IMR-90 (cell line): ENCODE measurements around the gene RIMOC1. TPM values are rescaled to one million over a fixed set of nuclear protein-coding genes. Genes with fewer than 3 reads are reported as not detected.

Experiments used
- ATAC-seq: fragments of 200-7000 bp; cut with Tn5 transposase; 2 replicates; pipeline ENCODE4 v1.9.1; 2020; ENCODE audit warnings: low read depth, mild to moderate bottlenecking, moderate library complexity
- BruUV-seq: library from RNA; stranded (reverse); fragments of 400-500 nt; replicated peaks from 2 replicates; lab custom pipeline; 2021; lab: Mats Ljungman, UMichigan
- CTCF ChIA-PET: fragments of 300-600 bp; formaldehyde crosslinking; extraction: SDS; loops from one replicate; lab custom pipeline; 2021; ENCODE audit warnings: antibody characterized with exemption; lab: Yijun Ruan, JAX
- POLR2A ChIA-PET: fragments of 300-600 bp; sonication (Branson Sonifier 250); formaldehyde crosslinking; loops from one replicate; lab custom pipeline; 2022; ENCODE audit warnings: antibody characterized with exemption; ENCODE audit not compliant: unreplicated experiment; lab: Charles Lee
- DNase-seq: peaks from one replicate; pipeline ENCODE4 v3.0.0; 2013
- H2AFZ ChIP-seq: replicated peaks from 2 replicates; pipeline ENCODE3; 2013; ENCODE audit warnings: low read length, mild to moderate bottlenecking; ENCODE audit not compliant: poor library complexity
- H2AK5ac ChIP-seq: 2 replicates; pipeline ENCODE4 v1.6.1; 2013; ENCODE audit warnings: low read depth, low read length, inconsistent platforms
- H2AK9ac ChIP-seq: replicated peaks from 2 replicates; pipeline ENCODE3; 2013; ENCODE audit warnings: mild to moderate bottlenecking, low read depth, low read length, moderate library complexity; ENCODE audit not compliant: poor library complexity
- H2BK120ac ChIP-seq: 2 replicates; pipeline ENCODE4 v1.6.1; 2013; ENCODE audit warnings: low read depth, low read length, inconsistent platforms
- H2BK15ac ChIP-seq: 3 replicates; pipeline ENCODE4 v1.6.1; 2013; ENCODE audit warnings: low read depth, low read length, inconsistent platforms
- H2BK20ac ChIP-seq: 2 replicates; pipeline ENCODE4 v1.6.1; 2013; ENCODE audit warnings: low read depth, mild to moderate bottlenecking, inconsistent platforms, low read length, moderate library complexity
- H2BK5ac ChIP-seq: 2 replicates; pipeline ENCODE4 v1.6.1; 2013; ENCODE audit warnings: mild to moderate bottlenecking, low read depth, low read length, inconsistent platforms; ENCODE audit not compliant: poor library complexity, severe bottlenecking
- H3K14ac ChIP-seq: replicated peaks from 2 replicates; pipeline ENCODE4 v1.6.1; 2013; ENCODE audit warnings: low read depth, low read length, inconsistent platforms
- H3K18ac ChIP-seq: 2 replicates; pipeline ENCODE4 v1.6.1; 2013; ENCODE audit warnings: low read depth, low read length, control low read depth
- H3K23ac ChIP-seq: 2 replicates; pipeline ENCODE4 v1.6.1; 2013; ENCODE audit warnings: low read depth, low read length, inconsistent platforms
- H3K27ac ChIP-seq: 2 replicates; pipeline ENCODE4 v1.5.1; 2013; ENCODE audit warnings: mild to moderate bottlenecking, control low read depth, low read length; ENCODE audit not compliant: insufficient read depth
- H3K27me3 ChIP-seq: 2 replicates; pipeline ENCODE4 v1.6.1; 2013; ENCODE audit warnings: low read length; ENCODE audit not compliant: control insufficient read depth, insufficient read depth
- H3K36me3 ChIP-seq: 2 replicates; pipeline ENCODE4 v1.6.1; 2013; ENCODE audit warnings: low read length, mixed read lengths; ENCODE audit not compliant: control insufficient read depth, insufficient read depth
- H3K4ac ChIP-seq: 2 replicates; pipeline ENCODE4 v1.6.1; 2013; ENCODE audit warnings: low read depth, low read length, inconsistent platforms
- H3K4me1 ChIP-seq: 2 replicates; pipeline ENCODE4 v1.6.1; 2013; ENCODE audit warnings: low read length, mixed read lengths; ENCODE audit not compliant: control insufficient read depth, insufficient read depth
- H3K4me2 ChIP-seq: 2 replicates; pipeline ENCODE4 v1.6.1; 2013; ENCODE audit warnings: low read depth, mild to moderate bottlenecking, control low read depth, low read length, moderate library complexity
- H3K4me3 ChIP-seq: 2 replicates; pipeline ENCODE4 v1.5.1; 2013; ENCODE audit warnings: low read depth, mild to moderate bottlenecking, control low read depth, low read length, moderate library complexity; ENCODE audit not compliant: insufficient read depth
- H3K56ac ChIP-seq: 2 replicates; pipeline ENCODE4 v1.6.1; 2013; ENCODE audit warnings: low read length, inconsistent platforms; ENCODE audit not compliant: insufficient read depth; ENCODE audit errors: extremely low read depth
- H3K79me1 ChIP-seq, 2 experiments: 2 replicates each; pipeline ENCODE4 v1.6.1; 2013; ENCODE audit warnings: low read length in 2 of 2, inconsistent platforms in 1 of 2, low read depth in 1 of 2
- H3K9ac ChIP-seq: 2 replicates; pipeline ENCODE4 v1.6.1; 2013; ENCODE audit warnings: low read depth, low read length, control low read depth
- H3K9me1 ChIP-seq: 2 replicates; pipeline ENCODE4 v1.6.1; 2013; ENCODE audit warnings: low read length, inconsistent platforms; ENCODE audit not compliant: insufficient read depth
- H3K9me3 ChIP-seq: 2 replicates; pipeline ENCODE4 v1.6.1; 2013; ENCODE audit warnings: low read length; ENCODE audit not compliant: control insufficient read depth, insufficient read depth
- H4K20me1 ChIP-seq: 2 replicates; pipeline ENCODE4 v1.6.1; 2013; ENCODE audit warnings: low read length, inconsistent platforms; ENCODE audit not compliant: insufficient read depth
- H4K5ac ChIP-seq: 2 replicates; pipeline ENCODE4 v1.6.1; 2013; ENCODE audit warnings: mild to moderate bottlenecking, low read depth, low read length, control low read depth
- H4K8ac ChIP-seq, 2 experiments: 2 replicates each; pipeline ENCODE4 v1.6.1; 2013; ENCODE audit warnings: low read depth in 2 of 2, low read length in 2 of 2, control low read depth in 1 of 2, inconsistent platforms in 1 of 2
- H4K91ac ChIP-seq: 2 replicates; pipeline ENCODE4 v1.6.1; 2013; ENCODE audit warnings: low read depth, low read length, inconsistent platforms; ENCODE audit not compliant: insufficient read depth
- BHLHE40 ChIP-seq: fragments of 150-350 bp; IDR thresholded peaks from 2 replicates; pipeline ENCODE4 v1.6.1; 2016; ENCODE audit warnings: mild to moderate bottlenecking, low read depth, low read length
- CTCF ChIP-seq: conservative IDR thresholded peaks from 2 replicates; pipeline ENCODE4 v1.5.1; 2012; ENCODE audit warnings: mild to moderate bottlenecking, low read depth, low read length, improper control_type of control experiment
- FOS ChIP-seq: fragments of 150-350 bp; IDR thresholded peaks from 2 replicates; pipeline ENCODE4 v1.6.1; 2016; ENCODE audit warnings: low read depth, low read length
- MAFK ChIP-seq: IDR thresholded peaks from 2 replicates; pipeline ENCODE4 v1.6.1; 2012; ENCODE audit warnings: low read depth, low read length, improper control_type of control experiment
- MXI1 ChIP-seq: IDR thresholded peaks from 2 replicates; pipeline ENCODE4 v1.6.1; 2012; ENCODE audit warnings: low read depth, mild to moderate bottlenecking, low read length, moderate library complexity, borderline replicate concordance
- POLR2A ChIP-seq: IDR thresholded peaks from 2 replicates; pipeline ENCODE4 v1.6.1; 2012; ENCODE audit warnings: mild to moderate bottlenecking, low read depth, low read length
- RAD21 ChIP-seq: IDR thresholded peaks from 2 replicates; pipeline ENCODE4 v1.6.1; 2012; ENCODE audit warnings: low read length, improper control_type of control experiment
- SMC3 ChIP-seq: fragments of 150-350 bp; IDR thresholded peaks from 2 replicates; pipeline ENCODE4 v1.6.1; 2016; ENCODE audit warnings: low read depth, mild to moderate bottlenecking, antibody characterized with exemption, low read length, moderate library complexity
- WGBS, 2 experiments: methylation state at CpG; one replicate each; pipeline versions ENCODE4 v1.1.5 to v1.1.7; 2013; ENCODE audit warnings: missing lambda C conversion rate in 2 of 2; ENCODE audit not compliant: insufficient read length in 1 of 2; ENCODE audit errors: extremely low coverage in 2 of 2; 5-methylcytosine and 5-hydroxymethylcytosine counted together
- dilution Hi-C: fragments of 300-500 bp; cut with HindIII; formaldehyde crosslinking; loops from one replicate; pipeline ENCODE4 v1.14.3; 2018; ENCODE audit warnings: low sequenced_read_pairs; ENCODE audit not compliant: unreplicated experiment
- in situ Hi-C: fragments of 300-500 bp; cut with MboI; formaldehyde crosslinking; loops from 3 replicates; pipeline ENCODE4 v1.14.3; 2019; ENCODE audit warnings: low sequenced_read_pairs, inconsistent platforms, mixed read lengths
- intact Hi-C: fragments of 100-400 bp; cut with micrococcal nuclease; formaldehyde crosslinking; loops from 2 replicates; pipeline ENCODE4 v1.10.0; 2022
- polyA plus RNA-seq, 3 experiments: library from polyadenylated mRNA; depleted of rRNA; stranded (reverse); fragments of >200 nt; gene quantifications; 2 replicates each; pipeline ENCODE4 v1.2.3, GENCODE V29; 2012; ENCODE audit warnings: low replicate concordance in 1 of 3
- total RNA-seq: library from RNA; depleted of rRNA; stranded (reverse); fragments of >200 nt; gene quantifications from 2 replicates; pipeline ENCODE4 v1.2.3, GENCODE V29; 2012

The RIMOC1 gene
- total and polyA plus RNA-seq, 2 of the 4 experiments (the other 2 are of a cell fraction): 4.1 to 9.0 TPM

- Histone ChIP-seq H3K4ac (no peak overlapping the region), H3K18ac (no peak overlapping the region), H3K36me3 (peaks cover 4% of the 10 kb centered on the region), H2AK9ac (no peak overlapping the region), H2BK20ac (no peak overlapping the region), H3K4me3 (no peak overlapping the region), H2AFZ (no peak overlapping the region), H2BK15ac (no peak overlapping the region), H3K79me1 (peaks cover 3 to 4% of the 10 kb centered on the region in 2 experiments; a peak in 1 of 4 replicates), H4K91ac (no peak overlapping the region), H3K23ac (no peak overlapping the region), H3K56ac (no peak overlapping the region), H4K5ac (no peak overlapping the region), H3K14ac (no peak overlapping the region), H3K9me1 (no peaks in the 10 kb centered on the region), H3K9ac (no peak overlapping the region), H2AK5ac (no peak overlapping the region), H3K9me3 (no peaks in the 10 kb centered on the region), H3K4me2 (no peak overlapping the region), H3K27me3 (no peaks in the 10 kb centered on the region), H3K27ac (no peak overlapping the region), H3K4me1 (no peaks in the 10 kb centered on the region), H2BK120ac (no peak overlapping the region), H4K8ac (no peak overlapping the region), H2BK5ac (no peak overlapping the region), H4K20me1 (no peaks in the 10 kb centered on the region)
- intact Hi-C loops (loop anchor here (1.0 to 5.0 kb wide), 5 partner anchors 148 to 1030 kb away; no protein-coding TSS in a partner anchor), dilution Hi-C loops (no loop called here), in situ Hi-C loops (loop anchor here (10.0 to 25.0 kb wide), 3 partner anchors 188 to 905 kb away; partner anchors contain the start of gene CCDC152)
- TF ChIP-seq SMC3 (peak; percentile 61; the same call in 1 of the 2 replicates), POLR2A (no peak), BHLHE40 (no peak), CTCF (peak; percentile 85), FOS (no peak), RAD21 (peak; percentile 88), MXI1 (no peak), MAFK (no peak)
- 51% methylated on average over 3 of the region's 5 CpGs; no CpG with 5 or more reads in 1 of the 2 experiments for WGBS, 2 experiments
- CTCF ChIA-PET: interaction anchor here (0.5 to 4.3 kb wide), 7 partner anchors 9 to 911 kb away, joined by 3 to 32 read pairs (median 4); partner anchors contain the start of gene FBXO4
- POLR2A ChIA-PET: no interaction called here
- no TSS peak for BruUV-seq
- DNase-seq (peak; percentile 73), ATAC-seq (peak; percentile 96)
These were observed 47.3 kb upstream of the RIMOC1 start for GRCh38 chr5:41856644-41857491.
